Nucleus accumbens (tissue), 56 donors: Measurements from ENCODE around the gene SOCS3.

Source experiments
- DNase-seq, 56 donors: peaks; one replicate each; lab custom pipeline; 2025; lab: John Stamatoyannopoulos, UW

Gene SOCS3

GRCh38 chr17:78391843-78392242 lies 32.0 kb upstream of the SOCS3 start:
- DNase-seq = no peak

GRCh38 chr17:78391051-78391431 lies 31.2 kb upstream of the SOCS3 start:
- DNase-seq = no peak

GRCh38 chr17:78390241-78391050 lies 30.6 kb upstream of the SOCS3 start:
- DNase-seq = no peak

- peak in 7 of 56 donors; percentile 12 to 25 (median 20) for DNase-seq
Observed at GRCh38 chr17:78387977-78388941, 28.4 kb upstream of the SOCS3 start.

GRCh38 chr17:78384479-78385175 lies 24.8 kb upstream of the SOCS3 start:
- DNase-seq = no peak

GRCh38 chr17:78383725-78384471 lies 24.0 kb upstream of the SOCS3 start:
- DNase-seq = peak in 8 of 56 donors; percentile 7 to 44 (median 28)

- no peak for DNase-seq
Observed at GRCh38 chr17:78381601-78382232, 21.8 kb upstream of the SOCS3 start.

GRCh38 chr17:78380370-78380769 lies 20.5 kb upstream of the SOCS3 start:
- no peak for DNase-seq

- no peak for DNase-seq
Observed at GRCh38 chr17:78379131-78379491, 19.2 kb upstream of the SOCS3 start.

GRCh38 chr17:78378225-78379130 lies 18.6 kb upstream of the SOCS3 start, which contains the start of gene PGS1:
TSS of gene PGS1 (plus strand) at chr17:78378649. CDS start at chr17:78378666, 17 bp downstream.
- peak in 51 of 56 donors; percentile 27 to 85 (median 68) for DNase-seq

GRCh38 chr17:78377858-78378224 lies 18.0 kb upstream of the SOCS3 start:
- DNase-seq = no peak

- DNase-seq = no peak
Observed at GRCh38 chr17:78376161-78376560, 16.3 kb upstream of the SOCS3 start.

- DNase-seq = no peak
Observed at GRCh38 chr17:78375401-78376151, 15.7 kb upstream of the SOCS3 start.

- no peak for DNase-seq
Observed at GRCh38 chr17:78374631-78375274, 14.9 kb upstream of the SOCS3 start.

- DNase-seq = no peak
Observed at GRCh38 chr17:78374189-78374588, 14.3 kb upstream of the SOCS3 start.

- no peak for DNase-seq
Observed at GRCh38 chr17:78372841-78373240, 13.0 kb upstream of the SOCS3 start.

- DNase-seq = no peak
Observed at GRCh38 chr17:78371056-78371455, 11.2 kb upstream of the SOCS3 start.
